ENCODE measurements around the gene HOXB6. TPM values are rescaled to one million over a fixed set of nuclear protein-coding genes. Genes with fewer than 3 reads are reported as not detected.

Gene HOXB6
- total RNA-seq, 1 experiment from 2014 or later: 196 TPM

- POLR2A ChIA-PET: interaction anchor here (0.5 to 2.0 kb wide), 6 partner anchors 10 to 44 kb away, joined by 3 to 7 read pairs (median 4); no protein-coding TSS in a partner anchor
- no peak for ATAC-seq
- H3K4me1 ChIP-seq (ENCODE audit: control insufficient read depth, insufficient read depth, low read length): peaks cover 79% of the 10 kb centered on the region
- no peak for DNase-seq (ENCODE audit: low read depth, low spot score)
- TF ChIP-seq REST (IDR thresholded peaks at IDR 0.05; ENCODE audit: insufficient read depth in 1 of 2, low read depth in 2 of 2, low read length in 1 of 2) (no peak), POLR2AphosphoS5 (IDR thresholded peaks at IDR 0.05; ENCODE audit: low read depth, low read length) (no peak)
- intact Hi-C loops (cut with micrococcal nuclease; ENCODE audit: unreplicated experiment): no loop called here
- BruUV-seq (replicated peaks): no TSS peak
- in situ Hi-C loops (cut with HindIII; ENCODE audit: low pct_unique_long_range_greater_than_20kb, low sequenced_read_pairs): no loop called here
- peak overlapping the region; percentile 99 for H3K27ac ChIP-seq (ENCODE audit: low read length)
- CTCF ChIA-PET: interaction anchor here (0.6 to 2.0 kb wide), 10 partner anchors 18 to 429 kb away, joined by 3 to 8 read pairs (median 4); partner anchors contain the start of gene HOXB8
- peak overlapping the region; percentile 70 to 99 for H3K4me3 ChIP-seq (ENCODE audit: low read depth in 2 of 2, low read length in 2 of 2)
- H3K36me3 ChIP-seq (ENCODE audit: control insufficient read depth, insufficient read depth, low read length): no peaks in the 10 kb centered on the region
- no peaks in the 10 kb centered on the region for H3K27me3 ChIP-seq (ENCODE audit: control insufficient read depth, insufficient read depth, low read length)
- no peaks in the 10 kb centered on the region for H3K9me3 ChIP-seq (ENCODE audit: control insufficient read depth, insufficient read depth, low read depth, low read length)
Observed at GRCh38 chr17:48588074-48588415, 16.7 kb downstream of the HOXB6 start.

GRCh38 chr17:48587276-48588073 lies 17.3 kb downstream of the HOXB6 start:
- Histone ChIP-seq H3K9me3 (ENCODE audit: control insufficient read depth, insufficient read depth, low read depth, low read length) (no peaks in the 10 kb centered on the region), H3K4me1 (ENCODE audit: control insufficient read depth, insufficient read depth, low read length) (peaks cover 79% of the 10 kb centered on the region), H3K36me3 (ENCODE audit: control insufficient read depth, insufficient read depth, low read length) (no peaks in the 10 kb centered on the region), H3K27me3 (ENCODE audit: control insufficient read depth, insufficient read depth, low read length) (no peaks in the 10 kb centered on the region), H3K27ac (ENCODE audit: low read length) (peak overlapping the region; percentile 99), H3K4me3 (ENCODE audit: low read depth in 2 of 2, low read length in 2 of 2) (peak overlapping the region; percentile 70 to 99)
- no peak for DNase-seq (ENCODE audit: low read depth, low spot score)
- POLR2A ChIA-PET: interaction anchor here (0.5 to 2.0 kb wide), 10 partner anchors 9 to 110 kb away, joined by 3 to 7 read pairs (median 4); no protein-coding TSS in a partner anchor
- TSS peak; percentile 4 for BruUV-seq (replicated peaks)
- TF ChIP-seq POLR2AphosphoS5 (IDR thresholded peaks at IDR 0.05; ENCODE audit: low read depth, low read length) (peak; percentile 70), CTCF (IDR thresholded peaks at IDR 0.05) (no peak), TCF7L2 (IDR thresholded peaks at IDR 0.05; ENCODE audit: low read depth, low read length) (peak; percentile 91), SIN3A (IDR thresholded peaks at IDR 0.05; ENCODE audit: borderline replicate concordance, insufficient read depth, low read depth, low read length) (peak; percentile 92), REST (IDR thresholded peaks at IDR 0.05; ENCODE audit: insufficient read depth in 1 of 2, low read depth in 2 of 2, low read length in 1 of 2) (peak in 1 of 2 experiments; percentile 45; a peak in 1 of 4 replicates)
- ATAC-seq: peak; percentile 14
- intact Hi-C loops (cut with micrococcal nuclease; ENCODE audit: unreplicated experiment): no loop called here
- in situ Hi-C loops (cut with HindIII; ENCODE audit: low pct_unique_long_range_greater_than_20kb, low sequenced_read_pairs): no loop called here
- CTCF ChIA-PET: interaction anchor here (0.6 to 2.0 kb wide), 10 partner anchors 18 to 428 kb away, joined by 3 to 8 read pairs (median 4); partner anchors contain the start of gene HOXB8
